Measurements from ENCODE around the gene CSNK2B.

CSNK2B gene

GRCh38 chr6:31662124-31662723 is 3.7 kb upstream of the CSNK2B start:
- DNase-seq = no peak

- DNase-seq = no peak
These were observed 2.5 kb upstream of the CSNK2B start for GRCh38 chr6:31663126-31663960.

GRCh38 chr6:31663961-31664789 is 1.7 kb upstream of the CSNK2B start:
- DNase-seq = no peak

GRCh38 chr6:31664790-31665500 is 935 bp upstream of the CSNK2B start, which contains the start of gene GPANK1:
TSS of gene GPANK1 (minus strand) at chr6:31664997. CDS start at chr6:31664478, 519 bp downstream.
- DNase-seq = peak; percentile 90 to 91

GRCh38 chr6:31666337-31666965 is 571 bp downstream of the CSNK2B start:
- DNase-seq = no peak

GRCh38 chr6:31669676-31670075 is 3.8 kb downstream of the CSNK2B start, which contains the start of gene LY6G5B:
TSS of gene LY6G5B (plus strand) at chr6:31669976. CDS start at chr6:31670951, 975 bp downstream.
- DNase-seq = no peak

GRCh38 chr6:31676322-31676903 is 10.5 kb downstream of the CSNK2B start:
- DNase-seq = no peak

- no peak for DNase-seq
These were observed 11.0 kb downstream of the CSNK2B start for GRCh38 chr6:31676904-31677303.

GRCh38 chr6:31677955-31678354 is 12.1 kb downstream of the CSNK2B start:
- DNase-seq = no peak

GRCh38 chr6:31680226-31681134 is 14.6 kb downstream of the CSNK2B start, which contains the start of gene LY6G5C:
TSS of gene LY6G5C (minus strand) at chr6:31681067. CDS start at chr6:31680373, 694 bp downstream.
- peak; percentile 67 for DNase-seq

GRCh38 chr6:31681135-31681671 is 15.3 kb downstream of the CSNK2B start:
- DNase-seq = peak; percentile 54 to 63

GRCh38 chr6:31683591-31683990 is 17.7 kb downstream of the CSNK2B start:
- DNase-seq = no peak

- DNase-seq = no peak
These were observed 20.6 kb downstream of the CSNK2B start for GRCh38 chr6:31686483-31686882.

GRCh38 chr6:31687321-31687720 is 21.4 kb downstream of the CSNK2B start:
- no peak for DNase-seq

- DNase-seq = no peak
These were observed 22.2 kb downstream of the CSNK2B start for GRCh38 chr6:31687860-31688693.

GRCh38 chr6:31689249-31690110 is 23.6 kb downstream of the CSNK2B start:
- peak in 1 of 2 donors; percentile 22 for DNase-seq

GRCh38 chr6:31690231-31691077 is 24.6 kb downstream of the CSNK2B start:
- no peak for DNase-seq
